B cell (primary cell): ENCODE data around the gene S100A1. TPM values are rescaled to one million over a fixed set of nuclear protein-coding genes. Genes with fewer than 3 reads are reported as not detected.

Experiments
- ATAC-seq: fragments of 200-7000 bp; cut with Tn5 transposase; one replicate; pipeline ENCODE4 v1.10.0; 2021; ENCODE audit warnings: low read depth, mild to moderate bottlenecking, moderate number of reproducible peaks, moderate library complexity
- CTCF ChIA-PET: fragments of 350-600 bp; sonication (Branson Sonifier 250); formaldehyde crosslinking; loops from one replicate; lab custom pipeline; 2021; ENCODE audit warnings: antibody characterized with exemption, inconsistent platforms; lab: Charles Lee
- POLR2A ChIA-PET: fragments of 350-600 bp; sonication (Branson Sonifier 250); formaldehyde crosslinking; loops from one replicate; lab custom pipeline; 2021; ENCODE audit warnings: antibody characterized with exemption; lab: Charles Lee
- DNase-seq: peaks from one replicate; pipeline ENCODE4 v3.0.0; 2013
- H2AFZ ChIP-seq: 2 replicates; pipeline ENCODE4 v1.6.1; 2012; ENCODE audit warnings: mild to moderate bottlenecking, low read depth, low read length; ENCODE audit not compliant: insufficient read depth, poor library complexity, severe bottlenecking
- H3K27ac ChIP-seq, 2 donors: 1 replicate in 1 of 2; 2 replicates in 1 of 2; pipeline ENCODE4 v1.5.1; 2012 to 2013; ENCODE audit warnings: low read length in 2 of 2, mild to moderate bottlenecking in 2 of 2, moderate library complexity in 1 of 2
- H3K27me3 ChIP-seq, 4 experiments: fragments of 200-600 bp in 1 of 4; sonication (generic) in 1 of 4; replicated peaks in 1 of 4; 1 replicate in 2 of 4; 2 replicates in 2 of 4; pipeline versions ENCODE4 v1.6.1 to v1.7.0; 2013 to 2016; ENCODE audit warnings: low read length in 3 of 4, mild to moderate bottlenecking in 2 of 4, mixed read lengths in 1 of 4, moderate library complexity in 1 of 4; ENCODE audit not compliant: insufficient read depth in 4 of 4, control insufficient read depth in 3 of 4; ENCODE audit errors: control extremely low read depth in 1 of 4
- H3K36me3 ChIP-seq, 2 experiments: replicated peaks in 1 of 2; 1 replicate in 1 of 2; 2 replicates in 1 of 2; pipeline versions ENCODE4 v1.6.1 to v1.7.1; 2013; ENCODE audit warnings: low read length in 1 of 2; ENCODE audit not compliant: insufficient read depth in 2 of 2, control insufficient read depth in 1 of 2; ENCODE audit errors: control extremely low read depth in 1 of 2, extremely low read depth in 1 of 2
- H3K4me1 ChIP-seq, 2 donors: fragments of 200-600 bp in 1 of 2; sonication (generic) in 1 of 2; 1 replicate in 1 of 2; 2 replicates in 1 of 2; pipeline versions ENCODE4 v1.5.1 to v1.6.1; 2013 to 2017; ENCODE audit warnings: low read length in 2 of 2; ENCODE audit not compliant: control insufficient read depth in 2 of 2, insufficient read depth in 2 of 2
- H3K4me2 ChIP-seq: replicated peaks from 2 replicates; pipeline ENCODE3; 2012; ENCODE audit warnings: mild to moderate bottlenecking, low read depth, low read length; ENCODE audit not compliant: poor library complexity, severe bottlenecking
- H3K4me3 ChIP-seq, 5 experiments: fragments of 200-600 bp in 1 of 5; sonication (generic) in 1 of 5; 1 replicate in 3 of 5; 2 replicates in 2 of 5; pipeline versions ENCODE4 v1.5.1 to v1.7.0; 2011 to 2016; ENCODE audit warnings: low read length in 4 of 5, mild to moderate bottlenecking in 4 of 5, low read depth in 2 of 5, control low read depth in 1 of 5, moderate library complexity in 1 of 5; ENCODE audit not compliant: insufficient read depth in 1 of 5; ENCODE audit errors: control extremely low read depth in 1 of 5, extremely low read depth in 1 of 5
- H3K79me2 ChIP-seq: fragments of 200-600 bp; sonication (generic); one replicate; pipeline ENCODE4 v1.6.0; 2016; ENCODE audit warnings: low read length; ENCODE audit not compliant: control insufficient read depth, insufficient read depth
- H3K9ac ChIP-seq: fragments of 200-600 bp; sonication (generic); 2 replicates; pipeline ENCODE4 v1.6.1; 2017; ENCODE audit warnings: mild to moderate bottlenecking, low read length, moderate library complexity
- H3K9me3 ChIP-seq, 3 donors: one replicate each; pipeline versions ENCODE4 v1.6.1 to v1.7.1; 2013; ENCODE audit warnings: low read length in 2 of 3; ENCODE audit not compliant: control insufficient read depth in 2 of 3, insufficient read depth in 1 of 3; ENCODE audit errors: control extremely low read depth in 1 of 3
- H4K20me1 ChIP-seq: 2 replicates; pipeline ENCODE4 v1.6.0; 2012; ENCODE audit warnings: mild to moderate bottlenecking, low read length; ENCODE audit not compliant: insufficient read depth, control insufficient read depth, poor library complexity, severe bottlenecking
- H3K27ac Mint-ChIP-seq: one replicate; pipeline ENCODE4 v1.8.0; 2021; ENCODE audit warnings: mixed read lengths
- H3K27me3 Mint-ChIP-seq: one replicate; pipeline ENCODE4 v1.8.0; 2021; ENCODE audit warnings: mixed read lengths
- H3K4me1 Mint-ChIP-seq: one replicate; pipeline ENCODE4 v1.8.0; 2021; ENCODE audit warnings: mixed read lengths
- H3K4me3 Mint-ChIP-seq: one replicate; pipeline ENCODE4 v1.8.0; 2021; ENCODE audit warnings: mixed read lengths
- H3K9me3 Mint-ChIP-seq: one replicate; pipeline ENCODE4 v1.8.0; 2022; ENCODE audit warnings: mixed read lengths; ENCODE audit not compliant: insufficient read depth
- EZH2 ChIP-seq: IDR thresholded peaks from 2 replicates; pipeline ENCODE4 v1.6.1; 2012; ENCODE audit warnings: borderline replicate concordance, low read depth, mild to moderate bottlenecking, moderate library complexity, low read length; ENCODE audit not compliant: insufficient read depth, poor library complexity, severe bottlenecking
- WGBS: methylation state at CpG from one replicate; pipeline ENCODE4 v1.1.5; 2013; ENCODE audit warnings: missing lambda C conversion rate; ENCODE audit not compliant: insufficient coverage; 5-methylcytosine and 5-hydroxymethylcytosine counted together
- intact Hi-C: fragments of 100-400 bp; cut with micrococcal nuclease; formaldehyde crosslinking; loops from one replicate; pipeline ENCODE4 v1.10.0; 2022
- polyA plus RNA-seq: library from polyadenylated mRNA; depleted of rRNA; stranded (reverse); fragments of >200 nt; gene quantifications from 2 replicates; pipeline ENCODE4 v1.2.3, GENCODE V29; 2012
- total RNA-seq, 2 donors: library from RNA; stranded (reverse); fragments of 120-200 nt in 1 of 2; gene quantifications; 1 replicate in 1 of 2; 2 replicates in 1 of 2; pipeline versions ENCODE4 v1.2.3 to v1.2.4, GENCODE V29; 2013 to 2022
- TF ChIP-seq, protein P1 (sequence below): fragments of 200-600 bp; IDR thresholded peaks from one replicate; pipeline ENCODE4 v1.8.0; 2022; ENCODE audit warnings: antibody characterized with exemption, mild to moderate bottlenecking

Gene S100A1
- total and polyA plus RNA-seq, 2 donors (not counting 1 experiment from before 2014, with no cell fraction given) = not detected

DNA sequence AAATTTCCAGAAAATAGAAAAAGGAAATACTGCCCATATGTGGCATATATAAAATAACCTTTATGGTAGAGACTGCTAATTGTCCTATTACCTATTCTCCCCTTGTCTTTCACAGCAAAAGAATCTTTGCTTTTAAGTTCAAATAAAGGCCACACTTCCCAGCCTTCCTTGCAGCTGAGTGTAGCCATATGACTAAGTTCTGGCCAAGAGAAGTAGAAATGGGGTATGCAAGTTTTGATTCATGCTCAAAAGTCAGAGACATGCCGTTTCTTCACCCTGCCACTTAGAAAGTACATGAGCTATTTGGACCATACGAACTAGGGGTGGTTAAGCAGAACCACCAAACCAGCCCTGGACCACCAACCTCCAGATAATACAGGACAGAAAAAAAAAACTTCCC, 44.3 kb upstream of the S100A1 start:
- ChIA-PET CTCF (no interaction called here), POLR2A (no interaction called here)
- no peak for TF ChIP-seq EZH2
- TF ChIP-seq, protein P1, sequence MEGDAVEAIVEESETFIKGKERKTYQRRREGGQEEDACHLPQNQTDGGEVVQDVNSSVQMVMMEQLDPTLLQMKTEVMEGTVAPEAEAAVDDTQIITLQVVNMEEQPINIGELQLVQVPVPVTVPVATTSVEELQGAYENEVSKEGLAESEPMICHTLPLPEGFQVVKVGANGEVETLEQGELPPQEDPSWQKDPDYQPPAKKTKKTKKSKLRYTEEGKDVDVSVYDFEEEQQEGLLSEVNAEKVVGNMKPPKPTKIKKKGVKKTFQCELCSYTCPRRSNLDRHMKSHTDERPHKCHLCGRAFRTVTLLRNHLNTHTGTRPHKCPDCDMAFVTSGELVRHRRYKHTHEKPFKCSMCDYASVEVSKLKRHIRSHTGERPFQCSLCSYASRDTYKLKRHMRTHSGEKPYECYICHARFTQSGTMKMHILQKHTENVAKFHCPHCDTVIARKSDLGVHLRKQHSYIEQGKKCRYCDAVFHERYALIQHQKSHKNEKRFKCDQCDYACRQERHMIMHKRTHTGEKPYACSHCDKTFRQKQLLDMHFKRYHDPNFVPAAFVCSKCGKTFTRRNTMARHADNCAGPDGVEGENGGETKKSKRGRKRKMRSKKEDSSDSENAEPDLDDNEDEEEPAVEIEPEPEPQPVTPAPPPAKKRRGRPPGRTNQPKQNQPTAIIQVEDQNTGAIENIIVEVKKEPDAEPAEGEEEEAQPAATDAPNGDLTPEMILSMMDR = no peak
- H3K4me3 ChIP-seq = no peak overlapping the region
- no peaks in the 10 kb centered on the region for H4K20me1 ChIP-seq
- H3K9ac ChIP-seq = no peak overlapping the region
- no peak overlapping the region for H3K27ac Mint-ChIP-seq
- DNase-seq (no peak), ATAC-seq (no peak)
- H2AFZ ChIP-seq = no peak overlapping the region
- no peaks in the 10 kb centered on the region for H3K79me2 ChIP-seq
- no peaks in the 10 kb centered on the region for H3K9me3 Mint-ChIP-seq
- H3K4me3 Mint-ChIP-seq = no peak overlapping the region
- no peak overlapping the region for H3K4me2 ChIP-seq
- H3K9me3 ChIP-seq = no peaks in the 10 kb centered on the region
- no peaks in the 10 kb centered on the region for H3K27me3 ChIP-seq
- H3K4me1 ChIP-seq = no peaks in the 10 kb centered on the region
- H3K4me1 Mint-ChIP-seq = no peaks in the 10 kb centered on the region
- H3K27ac ChIP-seq = no peak overlapping the region
- peaks cover 14% of the 10 kb centered on the region for H3K27me3 Mint-ChIP-seq
- H3K36me3 ChIP-seq = no peaks in the 10 kb centered on the region
- WGBS = 78% methylated on average over 1 of the region's 2 CpGs
- intact Hi-C loops = no loop called here

DNA sequence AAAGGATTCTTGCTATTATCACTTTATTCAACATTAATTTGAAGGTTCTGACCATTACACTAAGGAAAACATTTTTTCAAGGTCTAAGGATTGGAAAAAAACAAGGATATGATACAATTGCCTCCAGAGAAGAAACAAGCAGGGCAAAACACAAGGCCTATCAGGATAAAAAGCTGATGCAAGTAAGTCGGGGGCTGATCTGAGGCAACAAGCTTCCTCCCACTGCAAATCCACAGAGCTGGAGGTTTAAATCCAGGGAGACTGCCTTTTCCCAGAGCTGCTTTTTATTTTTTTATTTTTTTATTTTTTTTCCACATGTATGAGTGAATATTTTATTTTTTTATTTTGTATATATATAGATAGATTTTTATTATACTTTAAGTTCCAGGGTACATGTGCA, 43.2 kb upstream of the S100A1 start:
- DNase-seq (no peak), ATAC-seq (no peak)
- Mint-ChIP-seq H3K4me3 (no peak overlapping the region), H3K27ac (no peak overlapping the region), H3K9me3 (no peaks in the 10 kb centered on the region), H3K4me1 (no peaks in the 10 kb centered on the region), H3K27me3 (peaks cover 10% of the 10 kb centered on the region)
- intact Hi-C loops = no loop called here
- Histone ChIP-seq H2AFZ (no peak overlapping the region), H3K4me3 (no peak overlapping the region), H3K27me3 (no peaks in the 10 kb centered on the region), H3K9me3 (no peaks in the 10 kb centered on the region), H4K20me1 (no peaks in the 10 kb centered on the region), H3K4me1 (no peaks in the 10 kb centered on the region), H3K27ac (no peak overlapping the region), H3K4me2 (no peak overlapping the region), H3K36me3 (no peaks in the 10 kb centered on the region), H3K79me2 (no peaks in the 10 kb centered on the region), H3K9ac (no peak overlapping the region)
- ChIA-PET POLR2A (no interaction called here), CTCF (interaction anchor here (0.9 to 2.8 kb wide), 2 partner anchors 13 to 16 kb away, joined by 3 to 14 read pairs; no protein-coding TSS in a partner anchor)
- 100% methylated on average over 1 of the region's 1 CpG for WGBS
- TF ChIP-seq, protein P1 = no peak
- TF ChIP-seq EZH2 = no peak
